K562 (cell line): ENCODE measurements around the gene SRGAP3. TPM values are rescaled to one million over a fixed set of nuclear protein-coding genes. Genes with fewer than 3 reads are reported as not detected.

Experiments
- ATAC-seq: fragments of 200-7000 bp; cut with Tn5 transposase; 3 replicates; pipeline ENCODE4 v1.9.1; 2020; ENCODE audit warnings: moderate library complexity
- BruUV-seq: library from RNA; stranded (reverse); fragments of 400-500 nt; replicated peaks from 2 replicates; lab custom pipeline; 2021; lab: Mats Ljungman, UMichigan
- CTCF ChIA-PET: fragments of 300-600 bp; formaldehyde crosslinking; extraction: SDS; loops from one replicate; lab custom pipeline; 2021; ENCODE audit warnings: low intra/inter-chr PET ratio; lab: Yijun Ruan, JAX
- POLR2A ChIA-PET: fragments of 300-600, 350-650 bp; sonication (Branson Sonifier 250); formaldehyde crosslinking; extraction: SDS; loops from one replicate; lab custom pipeline; 2021; ENCODE audit warnings: antibody characterized with exemption, inconsistent platforms; lab: Yijun Ruan, JAX
- DNase-seq, 4 experiments: peaks; one replicate each; pipeline versions ENCODE4 v3.0.0 to v3.0.0-alpha.2; 2011 to 2018; ENCODE audit warnings: low spot score in 3 of 4, mixed read lengths in 3 of 4; ENCODE audit errors: extremely low read depth in 1 of 4
- FAIRE-seq: peaks from 2 replicates; lab custom pipeline; 2011; peaks lifted over from hg19 to GRCh38; lab: Jason Lieb, UNC
- H2AFZ ChIP-seq: 2 replicates; pipeline ENCODE4 v1.6.0; 2011; ENCODE audit warnings: low read depth, low read length, control low read depth, inconsistent platforms
- H3K27ac ChIP-seq: fragments of 200-600 bp; 3 replicates; pipeline ENCODE4 v1.8.0; 2011; ENCODE audit warnings: low read depth, mild to moderate bottlenecking, control low read depth, inconsistent platforms, low read length, moderate library complexity, mixed read lengths; ENCODE audit errors: extremely low read depth
- H3K27me3 ChIP-seq, 2 experiments: fragments of 300-600 bp in 1 of 2; 2 replicates in 1 of 2; 3 replicates in 1 of 2; pipeline versions ENCODE4 v1.6.0 to v1.8.0; 2011; ENCODE audit warnings: inconsistent platforms in 2 of 2, low read length in 2 of 2, mild to moderate bottlenecking in 1 of 2, mixed read lengths in 1 of 2, moderate library complexity in 1 of 2; ENCODE audit not compliant: control insufficient read depth in 2 of 2, insufficient read depth in 2 of 2
- H3K36me3 ChIP-seq: fragments of 300-600 bp; 3 replicates; pipeline ENCODE4 v1.8.0; 2011; ENCODE audit warnings: mild to moderate bottlenecking, low read length, inconsistent platforms; ENCODE audit not compliant: control insufficient read depth, insufficient read depth
- H3K4me1 ChIP-seq, 2 experiments: fragments of 200-600 bp in 1 of 2; replicated peaks in 1 of 2; 2 replicates in 1 of 2; 3 replicates in 1 of 2; pipeline versions ENCODE4 v1.5.1 to v1.8.0; 2011; ENCODE audit warnings: inconsistent platforms in 2 of 2, low read length in 2 of 2, mild to moderate bottlenecking in 1 of 2, mixed read lengths in 1 of 2, moderate library complexity in 1 of 2; ENCODE audit not compliant: control insufficient read depth in 2 of 2, insufficient read depth in 2 of 2
- H3K4me2 ChIP-seq: 2 replicates; pipeline ENCODE4 v1.6.1; 2011; ENCODE audit warnings: low read length, control low read depth, inconsistent platforms, mixed read lengths; ENCODE audit not compliant: insufficient read depth
- H3K4me3 ChIP-seq: fragments of 200-600 bp; sonication (generic), shearing (Covaris generic); 2 replicates; pipeline ENCODE4 v1.5.1; 2016; ENCODE audit warnings: control low read depth, inconsistent platforms
- H3K79me2 ChIP-seq: fragments of 200-600 bp; 3 replicates; pipeline ENCODE4 v1.8.0; 2011; ENCODE audit warnings: low read length, inconsistent platforms; ENCODE audit not compliant: control insufficient read depth, insufficient read depth
- H3K9ac ChIP-seq, 2 experiments: 2 replicates each; pipeline versions ENCODE4 v1.6.0 to v1.6.1; 2011; ENCODE audit warnings: low read depth in 2 of 2, low read length in 2 of 2, control low read depth in 1 of 2, inconsistent platforms in 1 of 2, mild to moderate bottlenecking in 1 of 2, mixed read lengths in 1 of 2; ENCODE audit not compliant: insufficient read depth in 1 of 2
- H3K9me1 ChIP-seq: one replicate; pipeline ENCODE4 v1.6.0; 2011; ENCODE audit warnings: inconsistent platforms, mild to moderate bottlenecking, low read length, moderate library complexity; ENCODE audit not compliant: control insufficient read depth, insufficient read depth
- H3K9me3 ChIP-seq: replicated peaks from 2 replicates; pipeline ENCODE4 v1.5.1; 2011; ENCODE audit warnings: low read depth, low read length, inconsistent platforms; ENCODE audit not compliant: control insufficient read depth, insufficient read depth
- H4K20me1 ChIP-seq: replicated peaks from 2 replicates; pipeline ENCODE4 v1.6.1; 2011; ENCODE audit warnings: low read length, inconsistent platforms, mixed read lengths; ENCODE audit not compliant: control insufficient read depth, insufficient read depth
- CBFA2T3 ChIP-seq: fragments of 450-650 bp; IDR thresholded peaks from 2 replicates; pipeline ENCODE4 v1.6.1; 2017
- ELF1 ChIP-seq: fragments of 200-800 bp; sonication (Bioruptor generic); IDR thresholded peaks from 2 replicates; pipeline ENCODE4 v1.6.1; 2016; ENCODE audit warnings: missing genetic modification characterization, missing compliant biosample characterization
- FIP1L1 ChIP-seq: fragments of 200-400 bp; formaldehyde crosslinking; IDR thresholded peaks from 2 replicates; pipeline ENCODE4 v1.6.1; 2018; ENCODE audit warnings: mild to moderate bottlenecking, low read depth, low read length; ENCODE audit not compliant: poor library complexity, severe bottlenecking
- HCFC1 ChIP-seq: IDR thresholded peaks from 2 replicates; pipeline ENCODE4 v1.6.1; 2012; ENCODE audit warnings: low read depth, low read length, improper control_type of control experiment
- HDAC8 ChIP-seq: fragments of 450-650 bp; IDR thresholded peaks from 2 replicates; pipeline ENCODE4 v1.6.1; 2016; ENCODE audit warnings: mild to moderate bottlenecking, missing genetic modification characterization, moderate library complexity, missing compliant biosample characterization
- SMAD4 ChIP-seq: fragments of 250-450 bp; sonication (Bioruptor Pico); conservative IDR thresholded peaks from 2 replicates; pipeline ENCODE4 v1.8.0; 2021; ENCODE audit warnings: inconsistent platforms, mild to moderate bottlenecking, moderate library complexity
- STAG1 ChIP-seq: sonication (generic); formaldehyde crosslinking; IDR thresholded peaks from 2 replicates; pipeline ENCODE4 v1.5.0; 2020; ENCODE audit warnings: missing genetic modification reagents, borderline replicate concordance
- TEAD4 ChIP-seq, 2 experiments: sonication (generic) in 1 of 2; formaldehyde crosslinking in 1 of 2; IDR thresholded peaks; 2 replicates each; pipeline versions ENCODE4 v1.6.1 to v1.8.0; 2012 to 2022; ENCODE audit warnings: borderline replicate concordance in 1 of 2, inconsistent platforms in 1 of 2, low read length in 1 of 2, mild to moderate bottlenecking in 1 of 2, missing genetic modification reagents in 1 of 2
- ZNF134 ChIP-seq: fragments of 250-450 bp; sonication (Bioruptor Pico); conservative IDR thresholded peaks from 2 replicates; pipeline ENCODE4 v1.4.0; 2020
- ZNF184 ChIP-seq: sonication (generic); formaldehyde crosslinking; IDR thresholded peaks from 2 replicates; pipeline ENCODE4 v1.5.0; 2020; ENCODE audit warnings: missing genetic modification reagents
- ZNF668 ChIP-seq: fragments of 250-450 bp; sonication (Bioruptor Pico); IDR thresholded peaks from 2 replicates; pipeline ENCODE4 v1.8.0; 2022; ENCODE audit warnings: mild to moderate bottlenecking, inconsistent platforms
- WGBS: fragments of 100-300 bp; shearing (Covaris generic); methylation state at CpG from one replicate; pipeline ENCODE4 v1.1.6; 2016; ENCODE audit warnings: low coverage, mixed read lengths; ENCODE audit not compliant: insufficient coverage; ENCODE audit errors: missing lambda C conversion rate; 5-methylcytosine and 5-hydroxymethylcytosine counted together
- in situ Hi-C: fragments of 300-500 bp; cut with MboI; formaldehyde crosslinking; loops from 4 replicates; pipeline ENCODE4 v1.15.0; 2018; ENCODE audit warnings: inconsistent platforms, mixed read lengths
- intact Hi-C: fragments of 100-400 bp; cut with micrococcal nuclease; formaldehyde crosslinking; loops from 2 replicates; pipeline ENCODE4 v1.14.2; 2022
- polyA plus RNA-seq, 8 experiments: library from polyadenylated mRNA; depleted of rRNA in 4 of 8; stranded (reverse) in 5 of 8; unstranded in 3 of 8; fragments of >200 nt; fragmentation: Nextera tagmentation in 2 of 8; fragmentation: Illumina TruSeq in 1 of 8; extraction: Ambion mirVana in 2 of 8; extraction: Trizol in 1 of 8; gene quantifications; 2 replicates each; pipeline versions ENCODE4 v1.2.1 to v1.2.3, GENCODE V29; 2011 to 2014; ENCODE audit warnings: inconsistent platforms in 1 of 8, missing spikeins in 1 of 8
- total RNA-seq, 7 experiments: library from RNA; depleted of rRNA in 6 of 7; stranded (reverse); fragments of >200 nt in 6 of 7; fragmentation: Illumina TruSeq in 2 of 7; extraction: Trizol in 2 of 7; gene quantifications; 2 replicates each; pipeline versions ENCODE4 v1.2.1 to v1.2.3, GENCODE V29; 2011 to 2021; ENCODE audit warnings: low replicate concordance in 1 of 7
- TF ChIP-seq, protein P1 (sequence below): fragments of 250-450 bp; sonication (Bioruptor Pico); IDR thresholded peaks from 2 replicates; pipeline ENCODE4 v1.9.0; 2021; ENCODE audit warnings: mild to moderate bottlenecking, inconsistent platforms
- TF ChIP-seq, protein P2 (sequence below), 3 experiments: fragments of 200-800 bp in 1 of 3; fragments of 250-450 bp in 1 of 3; fragments of 450-650 bp in 1 of 3; sonication (Bioruptor Pico) in 1 of 3; sonication (Bioruptor generic) in 1 of 3; formaldehyde crosslinking in 1 of 3; IDR thresholded peaks; 2 replicates each; pipeline versions ENCODE4 v1.6.1 to v1.8.0; 2016 to 2022; ENCODE audit warnings: mild to moderate bottlenecking in 2 of 3, missing genetic modification characterization in 2 of 3, missing compliant biosample characterization in 1 of 3, moderate library complexity in 1 of 3
- TF ChIP-seq, protein P3 (sequence below), 2 experiments: fragments of 450-650 bp; conservative IDR thresholded peaks; 2 replicates each; pipeline ENCODE4 v1.6.1; 2017; ENCODE audit warnings: mild to moderate bottlenecking in 2 of 2, moderate library complexity in 2 of 2

SRGAP3 gene
- total and polyA plus RNA-seq, 9 of the 15 experiments (the other 6 are each of a cell fraction or from before 2014, with no cell fraction given) = 0.11 to 0.85 (median 0.35) TPM; not detected in 2

DNA sequence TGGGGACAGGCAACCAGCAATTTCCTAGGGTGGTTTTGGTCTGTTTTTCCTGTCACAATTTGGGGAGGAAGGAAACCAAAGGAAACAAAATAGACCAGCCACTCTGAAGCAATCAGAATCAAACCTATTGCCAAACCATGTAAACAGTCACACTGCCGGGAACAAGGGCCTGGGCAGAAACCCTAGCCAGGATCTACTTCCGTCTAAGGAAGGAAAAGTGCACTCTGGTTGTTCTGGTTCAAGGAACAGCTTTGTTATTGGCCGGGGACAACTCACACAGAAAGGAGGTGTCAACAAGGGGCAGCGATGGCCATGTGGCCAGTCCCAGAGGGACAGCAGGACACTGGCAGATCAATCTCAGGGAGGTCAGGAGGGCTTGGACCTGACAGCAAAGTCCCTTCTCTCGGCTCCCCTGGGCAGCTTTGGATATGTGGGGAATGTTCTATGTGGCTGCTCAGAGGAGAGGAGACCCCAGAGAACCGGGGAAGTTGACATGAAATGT, 268.6 kb downstream of the SRGAP3 start:
- DNase-seq = no peak
- TF ChIP-seq CBFA2T3 = no peak
- no peak for TF ChIP-seq ZNF184
- TF ChIP-seq, protein P1, sequence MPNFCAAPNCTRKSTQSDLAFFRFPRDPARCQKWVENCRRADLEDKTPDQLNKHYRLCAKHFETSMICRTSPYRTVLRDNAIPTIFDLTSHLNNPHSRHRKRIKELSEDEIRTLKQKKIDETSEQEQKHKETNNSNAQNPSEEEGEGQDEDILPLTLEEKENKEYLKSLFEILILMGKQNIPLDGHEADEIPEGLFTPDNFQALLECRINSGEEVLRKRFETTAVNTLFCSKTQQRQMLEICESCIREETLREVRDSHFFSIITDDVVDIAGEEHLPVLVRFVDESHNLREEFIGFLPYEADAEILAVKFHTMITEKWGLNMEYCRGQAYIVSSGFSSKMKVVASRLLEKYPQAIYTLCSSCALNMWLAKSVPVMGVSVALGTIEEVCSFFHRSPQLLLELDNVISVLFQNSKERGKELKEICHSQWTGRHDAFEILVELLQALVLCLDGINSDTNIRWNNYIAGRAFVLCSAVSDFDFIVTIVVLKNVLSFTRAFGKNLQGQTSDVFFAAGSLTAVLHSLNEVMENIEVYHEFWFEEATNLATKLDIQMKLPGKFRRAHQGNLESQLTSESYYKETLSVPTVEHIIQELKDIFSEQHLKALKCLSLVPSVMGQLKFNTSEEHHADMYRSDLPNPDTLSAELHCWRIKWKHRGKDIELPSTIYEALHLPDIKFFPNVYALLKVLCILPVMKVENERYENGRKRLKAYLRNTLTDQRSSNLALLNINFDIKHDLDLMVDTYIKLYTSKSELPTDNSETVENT (CRISPR knock-in tag) = no peak
- TF ChIP-seq SMAD4 (CRISPR knock-in tag) = no peak
- no peak for TF ChIP-seq TEAD4 (IDR thresholded peaks at IDR 0.05; ENCODE audit: low read length)
- no peak for TF ChIP-seq TEAD4 (CRISPR knock-in tag; IDR thresholded peaks at IDR 0.05; ENCODE audit: borderline replicate concordance)
- TF ChIP-seq, protein P2, sequence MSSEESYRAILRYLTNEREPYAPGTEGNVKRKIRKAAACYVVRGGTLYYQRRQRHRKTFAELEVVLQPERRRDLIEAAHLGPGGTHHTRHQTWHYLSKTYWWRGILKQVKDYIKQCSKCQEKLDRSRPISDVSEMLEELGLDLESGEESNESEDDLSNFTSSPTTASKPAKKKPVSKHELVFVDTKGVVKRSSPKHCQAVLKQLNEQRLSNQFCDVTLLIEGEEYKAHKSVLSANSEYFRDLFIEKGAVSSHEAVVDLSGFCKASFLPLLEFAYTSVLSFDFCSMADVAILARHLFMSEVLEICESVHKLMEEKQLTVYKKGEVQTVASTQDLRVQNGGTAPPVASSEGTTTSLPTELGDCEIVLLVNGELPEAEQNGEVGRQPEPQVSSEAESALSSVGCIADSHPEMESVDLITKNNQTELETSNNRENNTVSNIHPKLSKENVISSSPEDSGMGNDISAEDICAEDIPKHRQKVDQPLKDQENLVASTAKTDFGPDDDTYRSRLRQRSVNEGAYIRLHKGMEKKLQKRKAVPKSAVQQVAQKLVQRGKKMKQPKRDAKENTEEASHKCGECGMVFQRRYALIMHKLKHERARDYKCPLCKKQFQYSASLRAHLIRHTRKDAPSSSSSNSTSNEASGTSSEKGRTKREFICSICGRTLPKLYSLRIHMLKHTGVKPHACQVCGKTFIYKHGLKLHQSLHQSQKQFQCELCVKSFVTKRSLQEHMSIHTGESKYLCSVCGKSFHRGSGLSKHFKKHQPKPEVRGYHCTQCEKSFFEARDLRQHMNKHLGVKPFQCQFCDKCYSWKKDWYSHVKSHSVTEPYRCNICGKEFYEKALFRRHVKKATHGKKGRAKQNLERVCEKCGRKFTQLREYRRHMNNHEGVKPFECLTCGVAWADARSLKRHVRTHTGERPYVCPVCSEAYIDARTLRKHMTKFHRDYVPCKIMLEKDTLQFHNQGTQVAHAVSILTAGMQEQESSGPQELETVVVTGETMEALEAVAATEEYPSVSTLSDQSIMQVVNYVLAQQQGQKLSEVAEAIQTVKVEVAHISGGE (CRISPR knock-in tag; IDR thresholded peaks at IDR 0.05) = no peak
- TF ChIP-seq HDAC8 (tag) = no peak
- TF ChIP-seq, protein P3, sequence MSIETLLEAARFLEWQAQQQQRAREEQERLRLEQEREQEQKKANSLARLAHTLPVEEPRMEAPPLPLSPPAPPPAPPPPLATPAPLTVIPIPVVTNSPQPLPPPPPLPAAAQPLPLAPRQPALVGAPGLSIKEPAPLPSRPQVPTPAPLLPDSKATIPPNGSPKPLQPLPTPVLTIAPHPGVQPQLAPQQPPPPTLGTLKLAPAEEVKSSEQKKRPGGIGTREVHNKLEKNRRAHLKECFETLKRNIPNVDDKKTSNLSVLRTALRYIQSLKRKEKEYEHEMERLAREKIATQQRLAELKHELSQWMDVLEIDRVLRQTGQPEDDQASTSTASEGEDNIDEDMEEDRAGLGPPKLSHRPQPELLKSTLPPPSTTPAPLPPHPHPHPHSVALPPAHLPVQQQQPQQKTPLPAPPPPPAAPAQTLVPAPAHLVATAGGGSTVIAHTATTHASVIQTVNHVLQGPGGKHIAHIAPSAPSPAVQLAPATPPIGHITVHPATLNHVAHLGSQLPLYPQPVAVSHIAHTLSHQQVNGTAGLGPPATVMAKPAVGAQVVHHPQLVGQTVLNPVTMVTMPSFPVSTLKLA (conservative IDR thresholded peaks at IDR 0.05) = no peak
- no peak for TF ChIP-seq ZNF668 (CRISPR knock-in tag)
- TF ChIP-seq HCFC1 = no peak
- no peak for TF ChIP-seq FIP1L1
- TF ChIP-seq ELF1 (tag) = no peak
- TF ChIP-seq ZNF134 = no peak
- TF ChIP-seq STAG1 (CRISPR knock-in tag) = no peak
- ATAC-seq = no peak
- Histone ChIP-seq H3K4me3 (no peak overlapping the region), H3K4me2 (no peak overlapping the region), H3K36me3 (no peaks in the 10 kb centered on the region), H3K79me2 (no peaks in the 10 kb centered on the region), H2AFZ (no peak overlapping the region), H3K9me3 (no peaks in the 10 kb centered on the region), H3K4me1 (peaks cover 0 to 8% of the 10 kb centered on the region in 2 experiments; a peak in 2 of 5 replicates), H4K20me1 (no peaks in the 10 kb centered on the region), H3K27ac (no peak overlapping the region), H3K9ac (no peak overlapping the region), H3K9me1 (no peaks in the 10 kb centered on the region), H3K27me3 (peaks cover 41 to 60% of the 10 kb centered on the region in 2 experiments)
- WGBS = 0% methylated on average over 6 of the region's 6 CpGs
- POLR2A ChIA-PET = interaction anchor here (1.1 kb wide), 1 partner anchor 27 kb away, joined by 3 read pairs; no protein-coding TSS in a partner anchor
- in situ Hi-C loops = no loop called here
- no TSS peak for BruUV-seq
- CTCF ChIA-PET = no interaction called here
- intact Hi-C loops = loop anchor here (10.0 kb wide), 1 partner anchor 504 kb away; no protein-coding TSS in a partner anchor
- no peak for FAIRE-seq
